ENCODE data around the gene NEAT1.

Gene NEAT1

DNA sequence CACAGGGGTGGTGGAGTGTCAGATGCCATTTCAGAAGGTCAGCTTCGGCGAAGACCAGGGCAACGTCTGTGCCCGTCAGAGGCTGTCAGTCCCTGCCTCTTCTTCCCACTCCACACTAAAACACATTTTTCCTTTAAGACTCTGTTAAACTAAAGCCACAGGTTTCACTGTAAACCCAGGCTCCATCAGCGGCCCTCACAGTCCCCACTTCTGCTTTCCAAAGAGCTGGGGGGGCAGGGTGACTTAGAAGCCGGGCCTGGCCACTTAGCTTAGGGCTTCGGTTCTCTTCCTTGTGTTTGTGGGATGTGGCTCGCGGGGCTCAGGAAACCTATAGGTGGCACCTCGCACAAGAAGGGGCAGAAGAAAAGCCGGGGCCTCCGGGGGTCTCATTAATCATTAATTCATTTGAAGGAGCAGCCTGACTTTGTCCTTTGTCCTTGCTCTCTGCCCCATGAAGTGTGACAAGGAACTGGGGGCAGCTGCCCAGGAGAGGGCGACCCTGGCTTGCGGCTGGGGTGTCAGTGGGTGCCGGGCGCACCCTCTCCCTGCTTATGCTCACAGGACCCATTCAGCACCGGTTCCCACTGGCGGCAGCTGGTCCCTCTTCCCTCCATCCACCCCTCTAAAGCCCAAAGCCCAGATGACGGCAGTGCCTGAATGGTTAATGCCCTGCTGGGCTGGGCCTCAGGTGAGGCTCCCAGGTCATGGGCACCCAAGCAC is 44.2 kb upstream of the NEAT1 start:
- peaks cover 10% of the 10 kb centered on the region for H3K79me2 ChIP-seq (ENCODE audit: low read length)
- no peaks in the 10 kb centered on the region for H3K9me2 ChIP-seq (replicated peaks; ENCODE audit: insufficient read depth, low read length)
- no peak overlapping the region for H2AFZ ChIP-seq (ENCODE audit: low read length)
- no peaks in the 10 kb centered on the region for H4K20me1 ChIP-seq (ENCODE audit: insufficient read depth, low read length)
- TF ChIP-seq, protein P1, sequence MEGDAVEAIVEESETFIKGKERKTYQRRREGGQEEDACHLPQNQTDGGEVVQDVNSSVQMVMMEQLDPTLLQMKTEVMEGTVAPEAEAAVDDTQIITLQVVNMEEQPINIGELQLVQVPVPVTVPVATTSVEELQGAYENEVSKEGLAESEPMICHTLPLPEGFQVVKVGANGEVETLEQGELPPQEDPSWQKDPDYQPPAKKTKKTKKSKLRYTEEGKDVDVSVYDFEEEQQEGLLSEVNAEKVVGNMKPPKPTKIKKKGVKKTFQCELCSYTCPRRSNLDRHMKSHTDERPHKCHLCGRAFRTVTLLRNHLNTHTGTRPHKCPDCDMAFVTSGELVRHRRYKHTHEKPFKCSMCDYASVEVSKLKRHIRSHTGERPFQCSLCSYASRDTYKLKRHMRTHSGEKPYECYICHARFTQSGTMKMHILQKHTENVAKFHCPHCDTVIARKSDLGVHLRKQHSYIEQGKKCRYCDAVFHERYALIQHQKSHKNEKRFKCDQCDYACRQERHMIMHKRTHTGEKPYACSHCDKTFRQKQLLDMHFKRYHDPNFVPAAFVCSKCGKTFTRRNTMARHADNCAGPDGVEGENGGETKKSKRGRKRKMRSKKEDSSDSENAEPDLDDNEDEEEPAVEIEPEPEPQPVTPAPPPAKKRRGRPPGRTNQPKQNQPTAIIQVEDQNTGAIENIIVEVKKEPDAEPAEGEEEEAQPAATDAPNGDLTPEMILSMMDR (IDR thresholded peaks at IDR 0.05; ENCODE audit: low read length) = no peak
- TF ChIP-seq EZH2 (optimal IDR thresholded peaks at IDR 0.05; ENCODE audit: low read depth, low read length) (no peak), EZH2phosphoT487 (IDR thresholded peaks at IDR 0.05; ENCODE audit: low read length) (no peak)
- peaks cover 17% of the 10 kb centered on the region for H3F3A ChIP-seq (ENCODE audit: insufficient read depth, low read length)
- H3K9ac ChIP-seq (ENCODE audit: low read length) = no peak overlapping the region
- H3K27ac ChIP-seq (ENCODE audit: low read length) = no peak overlapping the region
- DNase-seq = no peak
- H3K9me3 ChIP-seq (replicated peaks; ENCODE audit: insufficient read depth, low read length) = no peaks in the 10 kb centered on the region
- no peaks in the 10 kb centered on the region for H3K27me3 ChIP-seq (replicated peaks; ENCODE audit: insufficient read depth, low read length)
- H3K4me3 ChIP-seq (ENCODE audit: low read length) = no peak overlapping the region
- H3K4me2 ChIP-seq (ENCODE audit: low read depth, low read length) = no peak overlapping the region
- peaks cover 7% of the 10 kb centered on the region for H3K4me1 ChIP-seq (ENCODE audit: low read length)
- no peaks in the 10 kb centered on the region for H3K36me3 ChIP-seq (replicated peaks; ENCODE audit: insufficient read depth, low read length)

DNA sequence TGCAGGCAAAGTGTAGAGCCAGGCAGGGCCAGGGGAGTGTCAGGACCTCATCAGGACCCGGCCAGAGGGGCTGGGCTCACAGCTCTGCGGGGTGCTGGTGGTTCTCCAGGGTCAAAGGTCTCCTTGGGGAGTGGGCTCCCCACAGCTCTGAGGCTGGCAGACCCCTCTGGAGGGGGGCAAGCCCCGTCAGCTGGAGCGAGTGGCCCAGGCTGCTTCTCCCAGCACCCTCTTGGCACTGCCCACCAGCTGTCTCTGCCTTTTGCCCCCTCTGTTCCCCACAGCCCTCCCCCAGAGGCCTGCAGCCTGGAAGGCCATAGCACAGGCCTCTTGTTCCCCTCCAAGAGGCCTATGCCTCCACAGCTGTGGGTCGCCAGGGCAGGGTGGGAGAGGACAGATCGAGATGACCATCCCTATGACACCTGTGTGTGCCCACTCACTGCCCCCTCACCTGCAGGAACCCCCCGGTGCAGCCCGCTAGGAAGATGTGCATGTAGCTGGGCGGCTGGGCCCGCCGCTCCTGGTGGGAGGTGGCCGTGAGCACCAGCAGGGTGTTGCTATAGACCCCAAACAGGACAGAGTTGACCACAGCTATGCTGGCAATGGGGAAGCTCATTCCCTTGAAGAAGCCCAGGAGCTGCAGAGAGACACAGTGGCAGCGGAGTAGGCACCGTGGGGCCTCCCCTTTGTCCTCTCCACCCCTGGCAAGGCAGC is 43.5 kb upstream of the NEAT1 start:
- Histone ChIP-seq H3K27ac (ENCODE audit: low read length) (no peak overlapping the region), H3K4me2 (ENCODE audit: low read depth, low read length) (no peak overlapping the region), H3K4me1 (ENCODE audit: low read length) (peaks cover 7% of the 10 kb centered on the region), H3K36me3 (replicated peaks; ENCODE audit: insufficient read depth, low read length) (no peaks in the 10 kb centered on the region), H3F3A (ENCODE audit: insufficient read depth, low read length) (peaks cover 17% of the 10 kb centered on the region), H3K27me3 (replicated peaks; ENCODE audit: insufficient read depth, low read length) (no peaks in the 10 kb centered on the region), H3K9me2 (replicated peaks; ENCODE audit: insufficient read depth, low read length) (no peaks in the 10 kb centered on the region), H3K4me3 (ENCODE audit: low read length) (no peak overlapping the region), H3K79me2 (ENCODE audit: low read length) (peaks cover 10% of the 10 kb centered on the region), H3K9ac (ENCODE audit: low read length) (no peak overlapping the region), H2AFZ (ENCODE audit: low read length) (no peak overlapping the region), H3K9me3 (replicated peaks; ENCODE audit: insufficient read depth, low read length) (no peaks in the 10 kb centered on the region), H4K20me1 (ENCODE audit: insufficient read depth, low read length) (no peaks in the 10 kb centered on the region)
- TF ChIP-seq, protein P1 (IDR thresholded peaks at IDR 0.05; ENCODE audit: low read length) = no peak
- no peak for TF ChIP-seq EZH2 (optimal IDR thresholded peaks at IDR 0.05; ENCODE audit: low read depth, low read length)
- no peak for TF ChIP-seq EZH2phosphoT487 (IDR thresholded peaks at IDR 0.05; ENCODE audit: low read length)
- no peak for DNase-seq

DNA sequence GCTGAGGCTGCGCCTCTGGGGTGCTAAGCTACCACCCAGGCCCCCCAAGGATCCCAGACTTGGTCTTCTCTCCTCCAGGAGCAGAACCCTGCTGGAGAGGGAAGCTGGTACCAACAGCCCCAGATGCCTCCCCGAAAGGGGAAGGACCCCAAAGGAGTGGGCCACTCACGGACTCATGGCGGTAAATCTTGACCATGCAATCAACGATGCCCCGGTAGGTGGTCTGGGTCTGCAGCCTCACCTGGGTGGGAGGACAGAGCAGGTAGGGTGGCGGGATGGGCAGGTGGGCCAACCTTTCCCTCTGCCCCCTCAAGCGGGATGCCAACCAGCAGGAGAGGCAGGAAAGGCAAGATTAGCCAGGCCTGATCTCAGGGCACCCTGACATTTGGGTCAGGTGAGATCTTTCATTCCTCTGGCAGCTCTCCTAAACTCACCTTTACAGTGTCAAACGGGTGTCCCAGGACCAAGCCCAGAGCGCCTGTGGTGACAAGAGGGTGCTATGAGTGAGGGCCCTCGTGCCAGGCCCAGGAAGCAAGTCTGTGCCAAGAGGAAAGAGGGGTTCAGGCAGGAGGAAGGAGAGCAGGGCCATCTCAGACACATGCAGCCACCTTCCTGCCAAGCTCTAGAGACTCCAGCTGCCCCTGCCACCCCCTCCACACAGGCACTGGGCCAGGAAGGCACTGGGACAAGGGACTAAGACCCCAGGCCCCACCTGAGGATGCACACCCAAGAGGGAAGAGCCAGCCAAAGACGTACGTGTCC is 42.7 kb upstream of the NEAT1 start:
- H3F3A ChIP-seq (ENCODE audit: insufficient read depth, low read length) = peaks cover 17% of the 10 kb centered on the region
- H3K9ac ChIP-seq (ENCODE audit: low read length) = no peak overlapping the region
- no peak overlapping the region for H3K4me2 ChIP-seq (ENCODE audit: low read depth, low read length)

More for the DNA sequence above, 42.7 kb upstream of the NEAT1 start:
- H2AFZ ChIP-seq (ENCODE audit: low read length) = no peak overlapping the region
- no peaks in the 10 kb centered on the region for H3K9me2 ChIP-seq (replicated peaks; ENCODE audit: insufficient read depth, low read length)
- no peaks in the 10 kb centered on the region for H4K20me1 ChIP-seq (ENCODE audit: insufficient read depth, low read length)
- H3K79me2 ChIP-seq (ENCODE audit: low read length) = peaks cover 10% of the 10 kb centered on the region
- no peak overlapping the region for H3K27ac ChIP-seq (ENCODE audit: low read length)
- H3K36me3 ChIP-seq (replicated peaks; ENCODE audit: insufficient read depth, low read length) = no peaks in the 10 kb centered on the region
- H3K4me3 ChIP-seq (ENCODE audit: low read length) = no peak overlapping the region
- no peaks in the 10 kb centered on the region for H3K27me3 ChIP-seq (replicated peaks; ENCODE audit: insufficient read depth, low read length)
- no peak for DNase-seq
- H3K4me1 ChIP-seq (ENCODE audit: low read length) = peaks cover 7% of the 10 kb centered on the region
- H3K9me3 ChIP-seq (replicated peaks; ENCODE audit: insufficient read depth, low read length) = no peaks in the 10 kb centered on the region
- TF ChIP-seq EZH2phosphoT487 (IDR thresholded peaks at IDR 0.05; ENCODE audit: low read length) = no peak
- TF ChIP-seq, protein P1 (IDR thresholded peaks at IDR 0.05; ENCODE audit: low read length) = no peak
- TF ChIP-seq EZH2 (optimal IDR thresholded peaks at IDR 0.05; ENCODE audit: low read depth, low read length) = no peak
